ENCODE measurements around the gene QPCT. TPM values are rescaled to one million over a fixed set of nuclear protein-coding genes. Genes with fewer than 3 reads are reported as not detected.

QPCT gene
- total RNA-seq, 6 experiments from 2014 or later = 4.4 to 7.2 (median 5.4) TPM

DNA sequence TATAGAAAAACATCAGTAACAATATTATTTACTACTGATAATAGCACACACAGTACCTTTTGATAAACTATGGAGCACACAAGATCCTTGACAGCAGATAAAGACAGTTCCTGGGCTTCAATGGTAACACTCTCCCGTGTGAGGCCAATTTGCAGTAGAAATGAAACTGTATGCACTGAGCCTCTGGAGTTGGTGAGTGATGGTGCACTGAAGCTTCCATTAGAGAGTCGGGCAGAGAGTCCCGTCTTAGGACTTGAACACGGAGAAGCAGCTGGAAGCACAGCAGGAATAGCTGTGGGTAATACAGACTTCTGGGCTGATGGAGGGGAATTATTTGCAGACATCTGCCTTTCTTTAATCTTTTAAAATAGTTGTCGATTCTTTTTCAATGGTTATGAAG is 28.2 kb upstream of the QPCT start:
- Mint-ChIP-seq H3K36me3 (ENCODE audit: low read depth) (peaks cover 8% of the 10 kb centered on the region; the same call in 1 of the 2 replicates), H3K27me3 (ENCODE audit: insufficient read depth) (no peaks in the 10 kb centered on the region), H3K27ac (no peak overlapping the region), H3K4me3 (no peak overlapping the region), H3K9me3 (no peaks in the 10 kb centered on the region), H3K4me1 (ENCODE audit: low read depth) (peaks cover 54% of the 10 kb centered on the region)
- no peak for TF ChIP-seq CTCF (IDR thresholded peaks at IDR 0.05)
- no peak for DNase-seq

GRCh38 chr2:37317746-37318145 is 26.7 kb upstream of the QPCT start:
- H3K27me3 Mint-ChIP-seq (ENCODE audit: insufficient read depth) = no peaks in the 10 kb centered on the region
- no peaks in the 10 kb centered on the region for H3K9me3 Mint-ChIP-seq

DNA sequence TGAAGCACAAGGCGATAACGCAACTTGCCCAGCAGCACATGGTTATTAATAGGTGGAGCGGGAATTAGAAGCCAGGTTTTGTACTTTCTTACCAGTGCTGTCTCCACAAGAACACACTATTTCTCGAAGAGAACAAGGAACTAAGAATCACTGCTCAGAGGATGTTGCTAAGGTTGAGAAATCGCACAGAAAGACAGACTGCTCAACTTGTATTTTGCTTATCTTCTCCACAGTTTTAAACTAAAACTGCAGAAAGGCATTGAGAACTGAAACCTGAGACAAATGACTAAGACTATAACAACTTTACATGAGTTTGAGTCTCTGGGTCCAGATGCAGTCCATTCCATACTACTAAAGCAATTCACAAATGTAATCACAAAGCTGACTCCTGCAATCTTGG is 26.0 kb upstream of the QPCT start:
- Mint-ChIP-seq H3K36me3 (ENCODE audit: low read depth) (peaks cover 12% of the 10 kb centered on the region), H3K4me3 (no peak overlapping the region), H3K4me1 (ENCODE audit: low read depth) (peaks cover 54% of the 10 kb centered on the region), H3K27ac (peak overlapping the region; percentile 20), H3K27me3 (ENCODE audit: insufficient read depth) (no peaks in the 10 kb centered on the region), H3K9me3 (no peaks in the 10 kb centered on the region)
- peak; percentile 46 for DNase-seq
- TF ChIP-seq CTCF (IDR thresholded peaks at IDR 0.05) = no peak

More at GRCh38 chr2:37317746-37318145, 26.7 kb upstream of the QPCT start:
- no peak for TF ChIP-seq CTCF (IDR thresholded peaks at IDR 0.05)
- Mint-ChIP-seq H3K27ac (peak overlapping the region; percentile 20), H3K36me3 (ENCODE audit: low read depth) (peaks cover 8% of the 10 kb centered on the region; the same call in 1 of the 2 replicates), H3K4me3 (no peak overlapping the region), H3K4me1 (ENCODE audit: low read depth) (peaks cover 57% of the 10 kb centered on the region)
- DNase-seq = no peak

DNA sequence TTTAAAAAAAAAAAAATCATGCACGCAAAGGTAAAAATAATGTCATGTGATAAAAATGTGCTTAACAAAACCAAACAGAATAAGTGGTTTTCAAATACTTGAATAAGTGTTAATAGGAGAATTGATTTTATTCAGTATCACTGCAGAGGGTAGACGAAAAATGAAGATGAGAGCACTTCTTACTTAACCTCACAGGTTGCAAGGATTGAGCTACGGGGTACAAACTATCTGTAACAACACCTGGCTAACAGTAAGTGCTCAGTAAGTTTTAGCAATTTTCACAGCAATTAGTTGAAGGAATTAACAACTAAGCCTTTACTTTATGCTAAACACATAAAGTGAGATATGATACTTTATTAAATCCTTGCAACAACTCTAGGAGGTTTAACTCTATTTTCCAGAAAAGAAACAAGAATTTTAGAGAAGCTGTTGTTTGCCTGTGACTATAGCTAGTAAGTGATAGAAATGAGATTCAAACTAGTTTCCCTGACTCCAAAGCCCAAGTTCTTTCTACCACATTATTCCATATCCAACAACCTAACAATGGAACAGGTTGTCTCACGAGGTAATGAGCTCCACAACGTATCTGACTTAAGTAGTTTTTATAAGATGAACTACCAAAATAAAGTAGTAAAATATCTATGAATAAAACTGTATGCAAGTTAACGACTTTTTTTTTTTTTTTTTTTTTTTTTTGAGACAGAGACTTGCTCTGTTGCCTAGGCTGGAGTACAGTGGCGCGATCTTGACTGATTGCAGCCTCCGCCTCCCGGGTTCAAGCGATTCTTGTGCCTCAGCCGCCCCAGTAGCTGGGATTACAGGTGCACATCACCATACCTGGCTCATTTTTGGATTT is 24.4 kb upstream of the QPCT start:
- H3K4me1 Mint-ChIP-seq (ENCODE audit: low read depth) = peaks cover 58% of the 10 kb centered on the region
- no peak overlapping the region for H3K4me3 Mint-ChIP-seq
- no peak for TF ChIP-seq CTCF (IDR thresholded peaks at IDR 0.05)
- peaks cover 19% of the 10 kb centered on the region for H3K36me3 Mint-ChIP-seq (ENCODE audit: low read depth)
- H3K27ac Mint-ChIP-seq = no peak overlapping the region
- no peaks in the 10 kb centered on the region for H3K9me3 Mint-ChIP-seq
- H3K27me3 Mint-ChIP-seq (ENCODE audit: insufficient read depth) = no peaks in the 10 kb centered on the region
- no peak for DNase-seq

- no peak for DNase-seq
- no peaks in the 10 kb centered on the region for H3K27me3 Mint-ChIP-seq (ENCODE audit: insufficient read depth)
- TF ChIP-seq CTCF (IDR thresholded peaks at IDR 0.05) = no peak
- peaks cover 14% of the 10 kb centered on the region for H3K36me3 Mint-ChIP-seq (ENCODE audit: low read depth)
- peak overlapping the region; percentile 3; the same call in 1 of the 2 replicates for H3K4me3 Mint-ChIP-seq
- no peaks in the 10 kb centered on the region for H3K9me3 Mint-ChIP-seq
- peaks cover 67% of the 10 kb centered on the region for H3K4me1 Mint-ChIP-seq (ENCODE audit: low read depth)
- peak overlapping the region; percentile 24; the same call in 1 of the 2 replicates for H3K27ac Mint-ChIP-seq
These were observed 23.3 kb upstream of the QPCT start for GRCh38 chr2:37321029-37321682.
